HG03060 (cell line): ENCODE measurements around the gene CRYBG3.
"Not testable (repeated sequence)": the region's sequence is repeated elsewhere in the genome, so short reads cannot be mapped to it uniquely, and the experiment has no call there.

Experiments used
- ATAC-seq: cut with Tn5 transposase; IDR thresholded peaks from one replicate; pipeline ENCODE4 v1.9.1; 2021; ENCODE audit warnings: low read depth, moderate number of reproducible peaks; ENCODE audit not compliant: unreplicated experiment

The CRYBG3 gene

DNA sequence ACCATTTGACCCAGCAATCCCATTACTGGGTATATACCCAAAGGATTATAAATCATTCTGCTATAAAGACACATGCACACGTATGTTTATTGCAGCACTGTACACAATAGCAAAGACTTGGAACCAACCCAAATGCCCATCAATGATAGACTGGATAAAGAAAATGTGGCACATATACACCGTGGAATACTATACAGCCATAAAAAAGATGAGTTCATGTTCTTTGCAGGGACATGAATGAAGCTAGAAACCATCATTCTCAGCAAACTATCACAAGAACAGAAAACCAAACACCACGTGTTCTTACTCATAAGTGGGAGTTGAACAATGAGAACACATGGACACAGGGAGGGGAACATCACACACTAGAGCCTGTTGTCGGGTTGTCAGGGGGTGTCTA lies 11.4 kb downstream of the CRYBG3 start:
- ATAC-seq, result not testable (repeated sequence)

DNA sequence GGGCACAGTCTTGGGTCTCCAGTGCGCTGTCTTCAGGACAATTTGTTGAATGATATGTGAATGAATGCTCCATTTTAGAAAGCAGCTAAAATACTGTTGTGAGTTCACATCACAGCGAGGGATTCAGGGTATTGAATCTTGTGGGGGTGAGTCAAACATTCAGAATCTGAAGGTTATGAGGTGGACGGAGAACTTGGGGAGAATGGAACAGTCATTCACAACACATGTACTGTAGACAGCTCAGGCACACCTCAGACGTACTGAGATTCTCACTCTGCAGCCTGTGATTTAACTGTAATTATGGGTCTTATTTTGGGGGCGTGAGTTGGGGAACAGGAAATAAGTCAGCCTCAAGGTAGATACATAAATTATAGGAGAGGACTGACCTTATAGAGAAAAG lies 13.9 kb downstream of the CRYBG3 start:
- no peak for ATAC-seq

DNA sequence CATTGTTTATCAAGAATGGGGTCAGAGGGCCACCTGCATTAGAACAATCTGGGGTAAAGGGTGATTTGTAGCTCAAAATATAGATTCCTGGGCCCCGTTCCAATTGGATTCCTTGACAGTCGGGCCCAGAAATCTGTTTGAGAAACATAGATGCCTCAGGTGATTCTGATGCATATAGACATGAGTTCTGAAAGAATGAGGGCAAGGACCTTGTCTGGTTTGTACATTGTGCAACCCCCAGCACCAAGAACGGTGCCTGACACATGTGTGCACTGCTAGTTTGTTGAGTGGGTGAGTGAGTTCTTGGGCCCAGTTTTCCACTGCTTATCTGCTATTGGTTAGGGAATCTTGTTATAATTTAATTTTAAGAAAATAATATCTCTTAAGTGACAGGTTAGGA lies 16.6 kb downstream of the CRYBG3 start:
- ATAC-seq, result no peak

DNA sequence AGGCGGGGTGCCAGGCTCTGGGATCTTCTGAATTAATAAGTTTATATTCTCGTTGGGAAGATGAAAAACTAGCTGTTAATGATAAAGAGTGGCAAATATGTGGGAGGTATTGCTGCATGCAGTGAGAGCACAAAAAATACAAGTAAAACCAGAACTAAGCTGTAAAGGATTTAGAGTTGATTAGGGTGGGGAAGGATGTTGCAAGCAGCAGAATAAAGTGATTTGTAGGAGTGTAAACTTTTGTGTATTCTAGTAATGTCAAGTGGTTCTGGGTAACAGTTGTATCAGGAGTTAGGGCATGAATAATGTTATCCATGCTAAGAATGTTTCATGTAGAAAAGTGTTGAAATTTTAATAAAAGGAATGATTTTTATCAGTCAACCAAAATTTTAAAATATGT lies 18.1 kb downstream of the CRYBG3 start:
- ATAC-seq, result no peak

- no peak for ATAC-seq
These were observed 19.5 kb downstream of the CRYBG3 start for GRCh38 chr3:97841304-97841703.

DNA sequence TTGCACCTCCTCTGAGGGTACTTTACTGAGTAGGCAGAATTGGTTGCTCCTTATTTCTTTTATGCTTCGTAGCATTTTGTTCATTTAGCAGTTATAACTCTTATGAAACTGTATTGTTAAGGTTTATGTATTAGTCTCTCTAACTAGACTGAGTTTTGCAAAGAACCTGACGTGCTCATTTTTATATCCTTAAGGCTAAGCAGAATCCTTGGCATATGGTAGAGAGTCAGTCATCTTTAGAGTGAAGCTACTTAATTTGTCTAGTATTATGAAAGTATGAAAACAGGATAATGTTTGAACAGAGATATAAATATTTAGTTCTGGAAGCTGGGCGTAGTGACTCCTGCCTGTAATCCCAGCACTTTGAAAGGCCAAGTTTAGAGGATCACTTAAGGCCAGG lies 20.1 kb downstream of the CRYBG3 start:
- no peak for ATAC-seq

- no peak for ATAC-seq
These were observed 27.0 kb downstream of the CRYBG3 start for GRCh38 chr3:97848779-97849178.

- no peak for ATAC-seq
These were observed 35.6 kb downstream of the CRYBG3 start for GRCh38 chr3:97857401-97857800.

- ATAC-seq, result no peak
These were observed 38.6 kb downstream of the CRYBG3 start for GRCh38 chr3:97860364-97860763.

- ATAC-seq, result no peak
These were observed 40.8 kb downstream of the CRYBG3 start for GRCh38 chr3:97862582-97862981.

DNA sequence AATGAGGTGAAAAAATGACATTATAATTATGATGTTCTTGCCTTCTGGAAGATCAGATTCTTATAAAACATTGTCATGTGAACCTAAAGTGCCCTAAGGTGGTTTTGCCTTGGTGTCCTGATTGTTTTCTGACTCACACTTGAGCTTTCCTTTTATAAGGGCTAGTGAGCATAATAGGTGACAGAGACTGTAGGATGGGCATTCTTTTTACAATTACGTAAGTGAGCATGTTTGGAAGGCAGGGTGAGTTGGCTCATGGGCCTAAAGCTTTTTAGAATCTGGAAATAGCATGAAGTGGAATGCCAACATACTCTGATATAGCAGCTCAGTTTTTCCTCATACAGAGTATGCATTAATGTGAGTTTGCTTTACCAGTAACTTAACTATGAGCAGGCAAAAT lies 41.2 kb downstream of the CRYBG3 start:
- ATAC-seq, result no peak

DNA sequence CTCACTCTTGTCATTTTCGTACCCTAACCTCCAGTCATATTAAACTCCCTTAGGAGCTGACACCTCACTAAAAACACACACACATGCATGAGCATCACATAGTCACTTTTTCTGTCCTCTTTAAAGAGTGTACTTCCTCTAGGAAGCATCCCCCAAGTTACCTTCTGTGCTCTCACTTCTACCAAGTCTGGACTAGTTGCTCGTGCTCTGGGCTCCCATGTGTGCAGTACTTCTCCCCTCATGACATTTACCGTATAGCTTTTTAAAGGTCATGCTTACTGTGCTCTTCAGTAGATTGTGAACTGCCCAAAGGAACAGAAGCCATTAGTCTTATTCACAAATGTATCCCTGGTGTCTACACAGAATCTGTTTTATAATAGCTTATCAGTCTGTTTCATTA lies 42.0 kb downstream of the CRYBG3 start:
- ATAC-seq, result no peak

DNA sequence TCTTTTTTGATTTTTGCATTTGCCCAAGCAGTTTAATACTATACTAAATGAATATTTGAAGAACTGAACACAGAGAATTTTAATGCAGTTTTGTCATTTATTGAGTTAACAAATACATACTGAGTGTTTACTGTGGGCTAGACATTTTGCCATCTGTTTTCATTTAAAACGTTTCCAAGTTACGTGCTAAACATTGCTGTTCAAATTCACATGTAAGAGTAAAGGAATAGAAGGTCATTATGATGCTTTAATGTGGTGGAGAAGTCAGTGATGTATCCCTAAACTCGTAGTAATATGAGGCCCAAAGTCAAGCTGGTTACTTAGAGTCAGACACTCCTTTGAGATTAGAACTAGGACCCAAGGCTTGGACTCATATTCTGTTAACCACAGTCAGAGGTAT lies 49.4 kb downstream of the CRYBG3 start:
- no peak for ATAC-seq

GRCh38 chr3:97871801-97872524 lies 50.2 kb downstream of the CRYBG3 start:
- no peak for ATAC-seq

- ATAC-seq, result no peak
These were observed 50.8 kb downstream of the CRYBG3 start for GRCh38 chr3:97872525-97873042.

- no peak for ATAC-seq
These were observed 58.5 kb downstream of the CRYBG3 start for GRCh38 chr3:97880267-97880666.

- ATAC-seq, result no peak
These were observed 61.3 kb downstream of the CRYBG3 start for GRCh38 chr3:97882975-97883598.

DNA sequence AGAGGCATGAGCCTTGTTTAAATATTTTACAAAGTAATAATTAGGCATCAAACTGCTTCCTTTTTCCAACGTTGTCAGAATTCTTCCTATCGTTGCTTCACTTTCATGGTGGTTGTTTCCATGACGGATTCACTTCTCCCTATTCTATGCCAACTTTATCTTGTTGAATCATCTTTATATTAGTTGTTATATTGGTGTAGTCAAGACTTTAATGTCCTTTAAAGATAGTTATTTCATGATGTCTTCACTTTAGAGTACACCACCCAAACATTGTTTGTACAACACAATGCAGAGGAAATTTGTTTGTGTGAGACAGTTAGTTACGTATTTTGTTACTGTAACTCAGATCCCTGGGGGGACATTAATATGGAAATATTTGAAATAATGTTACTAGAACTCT lies 61.9 kb downstream of the CRYBG3 start:
- ATAC-seq, result no peak

GRCh38 chr3:97884586-97885123 lies 62.8 kb downstream of the CRYBG3 start:
- no peak for ATAC-seq

DNA sequence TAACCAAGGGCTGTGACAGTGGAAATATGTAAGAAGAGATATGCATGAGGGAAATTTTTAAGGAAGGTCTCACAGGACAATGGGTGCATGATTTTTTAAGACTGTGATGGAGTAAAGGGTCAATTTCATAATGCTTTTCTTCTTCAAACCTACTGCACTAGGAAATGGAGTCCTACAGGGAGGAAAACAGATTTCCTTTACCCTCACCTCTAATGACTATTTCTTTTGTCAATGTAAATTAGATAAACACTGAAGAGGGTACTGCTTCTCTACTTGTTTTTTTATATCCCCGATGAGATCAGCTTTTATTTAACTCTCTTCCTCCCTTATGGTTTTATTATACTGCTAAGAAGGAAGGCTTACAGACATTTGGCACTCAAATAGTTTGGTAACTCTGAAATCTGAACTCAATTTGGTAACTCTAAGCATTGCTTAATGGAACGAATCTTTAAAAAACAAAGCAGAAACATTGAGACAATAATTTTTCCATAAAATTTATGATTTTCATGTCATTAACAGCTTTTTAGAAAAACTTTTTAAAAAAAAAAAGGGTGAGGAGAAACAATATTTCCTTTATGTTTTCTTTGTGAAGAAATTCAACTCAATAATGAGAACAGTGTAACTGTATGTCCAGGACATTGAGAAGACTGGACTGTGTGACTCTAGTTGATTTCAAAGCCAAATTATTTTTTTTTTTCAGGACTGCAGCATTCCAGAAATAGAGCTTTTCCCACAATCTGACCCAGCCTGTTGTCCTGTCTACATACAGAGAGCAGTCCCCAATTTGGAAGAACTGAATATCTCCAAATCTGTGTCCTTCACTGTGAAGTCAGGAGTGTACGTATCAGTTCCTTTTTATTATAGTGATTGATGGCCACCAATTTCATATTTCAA lies 64.4 kb downstream of the CRYBG3 start:
- no peak for ATAC-seq

- no peak for ATAC-seq
These were observed 68.0 kb downstream of the CRYBG3 start for GRCh38 chr3:97889814-97890213.
